ENCODE results near the gene MYO1B.

Gene MYO1B

GRCh38 chr2:191245046-191245868 is at the start of gene MYO1B:
TSS of gene MYO1B (plus strand) at chr2:191245404. CDS start at chr2:191276896, 31,492 bp downstream.
- peak; percentile 88 for TF ChIP-seq CTCF (conservative IDR thresholded peaks at IDR 0.05)
- peak within 1 kb of the TSS; percentile 84 for H3K27ac ChIP-seq

GRCh38 chr2:191197096-191197495 is 48.1 kb upstream of the MYO1B start:
- TF ChIP-seq CTCF (conservative IDR thresholded peaks at IDR 0.05) = no peak

DNA sequence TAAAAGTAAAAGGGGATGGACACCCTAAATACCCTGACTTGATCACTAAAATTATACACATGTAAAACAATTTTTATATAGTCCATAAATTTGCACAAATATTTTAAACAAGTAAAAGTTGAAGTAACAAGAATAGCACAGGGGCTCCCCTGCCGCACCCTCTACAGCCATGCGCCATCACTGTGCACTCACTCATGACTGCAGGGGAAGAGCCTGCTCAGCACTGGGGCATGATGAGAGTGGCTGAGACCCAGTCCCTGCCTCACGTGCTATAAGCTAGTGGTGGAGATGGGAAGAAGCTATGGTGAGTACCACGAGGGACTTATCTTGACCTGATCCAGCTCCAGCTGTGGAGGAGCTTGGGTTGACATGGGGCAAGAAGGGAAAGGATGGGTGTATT is 46.9 kb upstream of the MYO1B start:
- TF ChIP-seq CTCF (conservative IDR thresholded peaks at IDR 0.05) = no peak
- H3K27ac ChIP-seq = no peak overlapping the region

More at GRCh38 chr2:191197096-191197495, 48.1 kb upstream of the MYO1B start:
- no peak overlapping the region for H3K27ac ChIP-seq

GRCh38 chr2:191199929-191200512 is 45.2 kb upstream of the MYO1B start:
- TF ChIP-seq CTCF (conservative IDR thresholded peaks at IDR 0.05) = no peak
- no peak overlapping the region for H3K27ac ChIP-seq

- H3K27ac ChIP-seq = no peak overlapping the region
- no peak for TF ChIP-seq CTCF (conservative IDR thresholded peaks at IDR 0.05)
These were observed 44.3 kb upstream of the MYO1B start for GRCh38 chr2:191200910-191201309.

- TF ChIP-seq CTCF (conservative IDR thresholded peaks at IDR 0.05) = no peak
These were observed 42.9 kb upstream of the MYO1B start for GRCh38 chr2:191202209-191202721.

DNA sequence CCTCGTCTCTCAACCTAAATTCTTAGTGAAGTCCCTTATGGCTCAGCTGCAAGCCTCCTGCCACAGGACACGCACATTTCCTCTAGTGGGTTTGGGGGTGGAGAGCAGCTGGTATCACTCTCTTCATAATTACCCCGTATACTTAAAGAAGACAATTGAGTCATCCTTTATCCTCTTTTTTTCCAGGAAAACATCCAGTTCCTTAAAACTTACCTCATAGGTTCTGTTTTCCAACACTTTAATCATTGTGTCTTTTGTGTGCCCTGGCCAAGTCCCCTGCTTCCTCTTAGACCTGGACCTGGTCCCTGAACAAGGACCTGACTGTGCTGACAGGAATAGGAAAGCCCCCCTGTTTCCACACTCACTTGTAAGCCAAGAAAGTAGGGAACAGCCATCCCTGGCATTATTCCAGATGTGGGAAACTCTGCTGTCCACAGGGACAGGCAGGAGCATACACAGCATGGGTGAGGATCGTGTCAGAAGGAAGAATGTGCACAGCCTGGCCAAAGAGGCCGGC is 42.3 kb upstream of the MYO1B start:
- H3K27ac ChIP-seq = no peak overlapping the region
- no peak for TF ChIP-seq CTCF (conservative IDR thresholded peaks at IDR 0.05)

More at GRCh38 chr2:191202209-191202721, 42.9 kb upstream of the MYO1B start:
- no peak overlapping the region for H3K27ac ChIP-seq
